Measurements from ENCODE around the gene COL23A1.

Gene COL23A1

GRCh38 chr5:178590141-178590923 is at the start of gene COL23A1:
COL23A1 (minus strand) TSS chr5:178590393.
- peak; percentile 73 for DNase-seq
- in situ Hi-C loops (cut with MboI; ENCODE audit: low pct_unique_long_range_greater_than_20kb, low sequenced_read_pairs), result loop anchor here (25.0 kb wide), 1 partner anchor 303 kb away; no protein-coding TSS in a partner anchor

- no peak for DNase-seq
- in situ Hi-C loops (cut with MboI; ENCODE audit: low pct_unique_long_range_greater_than_20kb, low sequenced_read_pairs), result no loop called here
These were observed 47.3 kb upstream of the COL23A1 start for GRCh38 chr5:178637356-178638074.

GRCh38 chr5:178632285-178632684 is 42.1 kb upstream of the COL23A1 start:
- no peak for DNase-seq
- in situ Hi-C loops (cut with MboI; ENCODE audit: low pct_unique_long_range_greater_than_20kb, low sequenced_read_pairs), result no loop called here

GRCh38 chr5:178630951-178631350 is 40.8 kb upstream of the COL23A1 start:
- in situ Hi-C loops (cut with MboI; ENCODE audit: low pct_unique_long_range_greater_than_20kb, low sequenced_read_pairs), result no loop called here
- DNase-seq, result peak; percentile 37

GRCh38 chr5:178630475-178630930 is 40.3 kb upstream of the COL23A1 start:
- no peak for DNase-seq
- in situ Hi-C loops (cut with MboI; ENCODE audit: low pct_unique_long_range_greater_than_20kb, low sequenced_read_pairs), result no loop called here

GRCh38 chr5:178627259-178627598 is 37.0 kb upstream of the COL23A1 start:
- in situ Hi-C loops (cut with MboI; ENCODE audit: low pct_unique_long_range_greater_than_20kb, low sequenced_read_pairs), result no loop called here
- DNase-seq, result no peak

- in situ Hi-C loops (cut with MboI; ENCODE audit: low pct_unique_long_range_greater_than_20kb, low sequenced_read_pairs), result no loop called here
These were observed 36.5 kb upstream of the COL23A1 start, which contains the start of gene CLK4 for GRCh38 chr5:178626484-178627258. CLK4 (minus strand) TSS chr5:178627050; CDS start chr5:178623416, 3,634 bp downstream.

GRCh38 chr5:178625679-178626483 is 35.7 kb upstream of the COL23A1 start:
- in situ Hi-C loops (cut with MboI; ENCODE audit: low pct_unique_long_range_greater_than_20kb, low sequenced_read_pairs), result no loop called here
- no peak for DNase-seq

More at GRCh38 chr5:178626484-178627258, 36.5 kb upstream of the COL23A1 start, which contains the start of gene CLK4:
- peak; percentile 91 for DNase-seq

- in situ Hi-C loops (cut with MboI; ENCODE audit: low pct_unique_long_range_greater_than_20kb, low sequenced_read_pairs), result no loop called here
- DNase-seq, result peak; percentile 23
These were observed 34.7 kb upstream of the COL23A1 start for GRCh38 chr5:178624631-178625546.

- in situ Hi-C loops (cut with MboI; ENCODE audit: low pct_unique_long_range_greater_than_20kb, low sequenced_read_pairs), result no loop called here
These were observed 32.6 kb upstream of the COL23A1 start for GRCh38 chr5:178622679-178623247.

GRCh38 chr5:178619390-178619789 is 29.2 kb upstream of the COL23A1 start:
- in situ Hi-C loops (cut with MboI; ENCODE audit: low pct_unique_long_range_greater_than_20kb, low sequenced_read_pairs), result no loop called here
- DNase-seq, result no peak

More at GRCh38 chr5:178622679-178623247, 32.6 kb upstream of the COL23A1 start:
- no peak for DNase-seq

- in situ Hi-C loops (cut with MboI; ENCODE audit: low pct_unique_long_range_greater_than_20kb, low sequenced_read_pairs), result no loop called here
- no peak for DNase-seq
These were observed 22.1 kb upstream of the COL23A1 start for GRCh38 chr5:178612299-178612698.

- DNase-seq, result no peak
- in situ Hi-C loops (cut with MboI; ENCODE audit: low pct_unique_long_range_greater_than_20kb, low sequenced_read_pairs), result no loop called here
These were observed 16.1 kb upstream of the COL23A1 start for GRCh38 chr5:178606269-178606668.

GRCh38 chr5:178605788-178606187 is 15.6 kb upstream of the COL23A1 start:
- in situ Hi-C loops (cut with MboI; ENCODE audit: low pct_unique_long_range_greater_than_20kb, low sequenced_read_pairs), result no loop called here
- no peak for DNase-seq

- no peak for DNase-seq
- in situ Hi-C loops (cut with MboI; ENCODE audit: low pct_unique_long_range_greater_than_20kb, low sequenced_read_pairs), result no loop called here
These were observed 12.6 kb upstream of the COL23A1 start for GRCh38 chr5:178602752-178603151.

GRCh38 chr5:178595750-178596149 is 5.6 kb upstream of the COL23A1 start:
- DNase-seq, result no peak
- in situ Hi-C loops (cut with MboI; ENCODE audit: low pct_unique_long_range_greater_than_20kb, low sequenced_read_pairs), result loop anchor here (25.0 kb wide), 1 partner anchor 308 kb away; no protein-coding TSS in a partner anchor

- DNase-seq, result no peak
- in situ Hi-C loops (cut with MboI; ENCODE audit: low pct_unique_long_range_greater_than_20kb, low sequenced_read_pairs), result loop anchor here (25.0 kb wide), 1 partner anchor 308 kb away; no protein-coding TSS in a partner anchor
These were observed 5.0 kb upstream of the COL23A1 start for GRCh38 chr5:178595150-178595549.

Measured in KBM-7 (cell line).